ENCODE measurements around the gene SIGLEC15.
A peak's percentile ranks its signal among the peaks of the same experiment; 100 is the strongest.

Gene SIGLEC15

DNA sequence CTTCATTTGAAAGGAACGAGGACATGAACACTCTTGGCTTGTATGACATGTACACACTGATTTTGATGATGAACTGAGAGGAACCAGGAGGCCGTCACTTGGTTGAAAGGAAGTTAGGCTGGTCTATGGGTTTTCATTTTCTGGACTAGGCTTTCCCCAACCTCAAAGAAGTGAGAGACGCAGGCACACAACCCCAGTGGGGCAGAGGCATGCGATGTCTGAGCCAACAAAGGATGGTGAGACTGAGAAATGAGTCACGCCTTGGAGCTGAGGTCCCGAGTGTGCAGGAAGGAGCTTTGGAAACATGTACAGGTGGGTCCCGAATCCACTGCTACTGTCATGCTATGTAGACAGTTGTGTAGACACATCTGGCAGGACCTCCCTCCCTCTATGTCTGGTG lies 24.1 kb downstream of the SIGLEC15 start:
- Histone ChIP-seq H3K36me3 (ENCODE audit: control insufficient read depth, insufficient read depth, low read length, severe bottlenecking) (peaks cover 38% of the 10 kb centered on the region), H3K4me3 (ENCODE audit: low read length) (no peak overlapping the region), H3K4me1 (ENCODE audit: control insufficient read depth, insufficient read depth, low read length) (peaks cover 38% of the 10 kb centered on the region), H3K9ac (ENCODE audit: low read length) (no peak overlapping the region), H3K27me3 (replicated peaks; ENCODE audit: control insufficient read depth, insufficient read depth, low read length) (no peaks in the 10 kb centered on the region), H3K9me3 (ENCODE audit: control insufficient read depth, low read length) (no peaks in the 10 kb centered on the region)
- DNase-seq (ENCODE audit: low read depth) = no peak

DNA sequence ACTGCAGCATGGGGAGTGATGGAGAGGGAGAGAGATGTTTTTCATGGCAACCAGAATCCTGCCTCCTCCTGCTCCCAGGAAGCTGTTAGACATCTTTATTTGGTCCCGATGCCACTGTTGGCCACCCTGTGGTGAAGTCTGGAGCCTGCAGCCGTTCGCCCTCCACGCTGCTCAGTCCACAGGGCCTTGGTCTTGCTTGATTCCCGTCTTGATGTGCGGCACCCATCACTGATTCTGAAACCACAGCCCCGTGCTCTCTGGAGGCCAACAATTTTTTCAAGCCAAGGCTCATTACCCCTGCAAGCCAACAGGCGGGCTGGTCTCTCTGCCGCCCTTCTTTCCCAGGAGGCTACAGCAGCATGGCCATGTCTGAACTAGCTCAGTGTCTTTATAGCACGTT lies 24.5 kb downstream of the SIGLEC15 start:
- Histone ChIP-seq H3K4me3 (ENCODE audit: low read length) (no peak overlapping the region), H3K9me3 (ENCODE audit: control insufficient read depth, low read length) (no peaks in the 10 kb centered on the region), H3K27me3 (replicated peaks; ENCODE audit: control insufficient read depth, insufficient read depth, low read length) (no peaks in the 10 kb centered on the region), H3K36me3 (ENCODE audit: control insufficient read depth, insufficient read depth, low read length, severe bottlenecking) (peaks cover 42% of the 10 kb centered on the region), H3K9ac (ENCODE audit: low read length) (no peak overlapping the region), H3K4me1 (ENCODE audit: control insufficient read depth, insufficient read depth, low read length) (peaks cover 33% of the 10 kb centered on the region)
- DNase-seq (ENCODE audit: low read depth) = no peak

DNA sequence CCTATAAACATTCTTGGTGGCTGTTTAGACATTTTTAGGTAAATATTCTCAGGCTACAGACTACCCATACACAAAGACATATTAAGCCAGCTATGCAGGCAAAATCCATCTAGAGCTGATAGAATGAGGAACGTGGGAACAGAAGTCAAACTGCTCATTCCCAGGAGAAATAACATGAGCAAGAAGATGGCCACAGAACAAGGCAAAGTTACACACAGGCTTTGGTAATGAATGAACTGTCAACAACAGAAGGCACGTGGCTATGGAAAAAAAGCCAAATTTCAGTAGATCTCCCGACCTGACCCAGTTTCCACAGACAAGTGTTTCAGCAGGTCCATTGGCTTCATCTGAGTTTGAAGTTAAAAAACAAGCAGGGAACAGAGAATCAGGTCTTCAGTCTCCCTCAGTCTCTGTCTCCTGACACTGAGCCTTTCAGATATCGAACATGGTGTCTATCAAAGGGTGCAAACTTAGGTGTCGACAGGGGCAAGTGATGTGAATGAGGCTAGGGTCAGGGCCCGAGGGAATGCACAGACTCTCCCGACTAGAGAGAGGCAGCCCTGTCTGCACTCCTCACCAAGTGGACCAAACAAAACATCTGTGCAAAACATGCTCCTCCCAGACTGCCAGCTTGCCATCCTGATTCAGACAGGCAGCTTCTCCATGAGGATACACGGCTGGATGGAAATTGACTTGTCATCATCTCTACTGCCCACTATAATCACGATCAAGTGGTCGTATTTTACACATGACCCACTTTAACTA lies 25.9 kb downstream of the SIGLEC15 start:
- DNase-seq (ENCODE audit: low read depth) = no peak
- Histone ChIP-seq H3K27me3 (replicated peaks; ENCODE audit: control insufficient read depth, insufficient read depth, low read length) (no peaks in the 10 kb centered on the region), H3K9ac (ENCODE audit: low read length) (no peak overlapping the region), H3K4me3 (ENCODE audit: low read length) (no peak overlapping the region), H3K4me1 (ENCODE audit: control insufficient read depth, insufficient read depth, low read length) (peaks cover 26% of the 10 kb centered on the region), H3K9me3 (ENCODE audit: control insufficient read depth, low read length) (no peaks in the 10 kb centered on the region), H3K36me3 (ENCODE audit: control insufficient read depth, insufficient read depth, low read length, severe bottlenecking) (peaks cover 56% of the 10 kb centered on the region)

DNA sequence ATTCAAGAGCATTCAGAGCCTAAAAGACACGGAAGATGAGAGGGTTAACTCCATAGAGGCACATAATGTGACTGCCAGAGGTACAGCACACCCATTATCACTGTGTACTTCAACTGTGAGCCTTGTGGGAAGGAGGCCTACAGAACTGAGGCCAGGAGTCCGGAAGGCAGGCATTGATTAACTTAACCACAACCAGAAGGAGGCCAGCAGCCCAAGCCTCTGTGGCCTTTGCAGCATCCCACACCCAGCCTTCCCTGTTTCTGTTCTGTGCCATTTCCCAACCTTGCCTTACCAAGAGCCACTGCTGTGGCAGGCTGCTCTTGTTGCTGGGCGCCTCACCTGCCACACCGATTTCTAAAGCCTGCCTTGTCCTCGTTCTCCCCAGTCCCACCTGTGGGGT lies 27.2 kb downstream of the SIGLEC15 start:
- Histone ChIP-seq H3K27me3 (replicated peaks; ENCODE audit: control insufficient read depth, insufficient read depth, low read length) (no peaks in the 10 kb centered on the region), H3K9me3 (ENCODE audit: control insufficient read depth, low read length) (no peaks in the 10 kb centered on the region), H3K36me3 (ENCODE audit: control insufficient read depth, insufficient read depth, low read length, severe bottlenecking) (peaks cover 63% of the 10 kb centered on the region), H3K9ac (ENCODE audit: low read length) (no peak overlapping the region), H3K4me3 (ENCODE audit: low read length) (no peak overlapping the region), H3K4me1 (ENCODE audit: control insufficient read depth, insufficient read depth, low read length) (peaks cover 21% of the 10 kb centered on the region)
- DNase-seq (ENCODE audit: low read depth) = no peak

DNA sequence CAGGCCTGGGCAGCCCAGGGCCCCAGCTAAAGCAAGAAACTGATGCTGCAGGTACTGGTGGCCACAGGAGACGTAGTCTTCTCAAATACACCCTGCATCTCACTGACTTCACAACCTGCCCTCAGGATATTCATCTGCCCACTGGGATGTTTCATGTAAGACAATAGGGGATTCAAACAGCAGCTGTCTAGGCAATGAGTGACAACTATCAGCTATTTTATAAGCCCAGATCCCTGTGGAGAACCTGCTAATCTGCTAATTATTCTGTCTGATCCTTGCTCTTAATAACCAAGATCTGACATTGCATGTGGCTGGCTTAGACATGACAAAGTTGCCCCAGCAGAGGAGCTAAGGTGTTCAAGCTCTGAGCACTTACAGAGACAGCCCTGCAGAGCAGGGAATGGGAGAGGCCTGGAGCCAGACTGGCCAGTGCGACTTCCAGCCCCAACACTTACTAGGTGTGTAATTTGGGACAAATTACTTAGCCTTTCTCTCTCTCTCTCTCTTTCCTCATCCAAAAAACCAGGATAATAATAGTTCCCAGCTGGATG lies 28.6 kb downstream of the SIGLEC15 start:
- H3K9me3 ChIP-seq (ENCODE audit: control insufficient read depth, low read length) = no peaks in the 10 kb centered on the region
- peaks cover 11% of the 10 kb centered on the region for H3K4me1 ChIP-seq (ENCODE audit: control insufficient read depth, insufficient read depth, low read length)
- H3K27me3 ChIP-seq (replicated peaks; ENCODE audit: control insufficient read depth, insufficient read depth, low read length) = no peaks in the 10 kb centered on the region
- peaks cover 77% of the 10 kb centered on the region for H3K36me3 ChIP-seq (ENCODE audit: control insufficient read depth, insufficient read depth, low read length, severe bottlenecking)
- H3K4me3 ChIP-seq (ENCODE audit: low read length) = no peak overlapping the region
- DNase-seq (ENCODE audit: low read depth) = no peak
- no peak overlapping the region for H3K9ac ChIP-seq (ENCODE audit: low read length)

DNA sequence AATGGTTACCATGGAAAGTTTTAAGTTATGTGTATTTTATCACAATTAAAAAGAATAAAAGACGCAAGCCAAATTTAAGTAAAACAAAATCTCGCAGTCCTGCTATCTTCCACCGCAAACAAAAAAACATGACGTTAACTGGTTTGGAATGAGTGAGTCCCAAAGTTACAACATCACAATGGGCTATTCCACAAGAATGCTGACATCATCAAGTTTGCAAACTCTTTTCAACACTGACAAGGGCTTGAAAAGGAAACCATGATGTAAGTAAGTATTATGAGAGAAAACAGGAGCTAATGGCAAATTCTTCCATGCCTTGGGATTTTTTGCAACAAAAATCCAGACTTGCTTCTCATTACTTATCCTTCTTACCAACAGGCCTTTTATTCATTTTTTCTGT lies 31.1 kb downstream of the SIGLEC15 start:
- Histone ChIP-seq H3K27me3 (replicated peaks; ENCODE audit: control insufficient read depth, insufficient read depth, low read length) (no peaks in the 10 kb centered on the region), H3K9me3 (ENCODE audit: control insufficient read depth, low read length) (no peaks in the 10 kb centered on the region), H3K9ac (ENCODE audit: low read length) (no peak overlapping the region), H3K4me3 (ENCODE audit: low read length) (no peak overlapping the region), H3K4me1 (ENCODE audit: control insufficient read depth, insufficient read depth, low read length) (peaks cover 4% of the 10 kb centered on the region), H3K36me3 (ENCODE audit: control insufficient read depth, insufficient read depth, low read length, severe bottlenecking) (peaks cover 89% of the 10 kb centered on the region)
- peak; percentile 52 for DNase-seq (ENCODE audit: low read depth)

GRCh38 chr18:45859334-45859733 lies 33.9 kb downstream of the SIGLEC15 start:
- H3K36me3 ChIP-seq (ENCODE audit: control insufficient read depth, insufficient read depth, low read length, severe bottlenecking) = peaks cover 94% of the 10 kb centered on the region
- H3K27me3 ChIP-seq (replicated peaks; ENCODE audit: control insufficient read depth, insufficient read depth, low read length) = no peaks in the 10 kb centered on the region
- no peak overlapping the region for H3K4me3 ChIP-seq (ENCODE audit: low read length)
- H3K4me1 ChIP-seq (ENCODE audit: control insufficient read depth, insufficient read depth, low read length) = no peaks in the 10 kb centered on the region
- no peak for DNase-seq (ENCODE audit: low read depth)
- H3K9me3 ChIP-seq (ENCODE audit: control insufficient read depth, low read length) = no peaks in the 10 kb centered on the region
- no peak overlapping the region for H3K9ac ChIP-seq (ENCODE audit: low read length)

DNA sequence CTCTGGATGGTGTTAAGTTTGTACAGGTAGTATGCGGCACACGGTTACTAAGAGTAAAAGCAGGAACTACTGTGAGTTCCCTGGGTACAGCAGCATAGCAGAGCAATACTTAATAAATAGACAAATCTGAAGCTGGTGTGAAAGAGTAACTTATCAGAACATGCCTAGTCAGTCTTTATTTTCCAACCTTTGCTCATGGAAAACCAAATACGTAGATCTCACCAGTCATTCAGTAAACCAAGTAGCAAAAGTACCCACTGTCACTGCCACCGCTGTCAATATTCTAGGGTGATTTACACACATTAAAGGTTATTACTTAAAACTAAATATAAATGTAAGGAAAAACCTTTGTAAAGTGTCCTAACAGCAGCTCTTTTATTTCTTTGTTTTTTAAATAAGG lies 35.0 kb downstream of the SIGLEC15 start:
- Histone ChIP-seq H3K36me3 (ENCODE audit: control insufficient read depth, insufficient read depth, low read length, severe bottlenecking) (peaks cover 94% of the 10 kb centered on the region), H3K27me3 (replicated peaks; ENCODE audit: control insufficient read depth, insufficient read depth, low read length) (no peaks in the 10 kb centered on the region), H3K9ac (ENCODE audit: low read length) (no peak overlapping the region), H3K4me1 (ENCODE audit: control insufficient read depth, insufficient read depth, low read length) (no peaks in the 10 kb centered on the region), H3K4me3 (ENCODE audit: low read length) (no peak overlapping the region), H3K9me3 (ENCODE audit: control insufficient read depth, low read length) (no peaks in the 10 kb centered on the region)
- no peak for DNase-seq (ENCODE audit: low read depth)

- no peak overlapping the region for H3K9ac ChIP-seq (ENCODE audit: low read length)
- H3K36me3 ChIP-seq (ENCODE audit: control insufficient read depth, insufficient read depth, low read length, severe bottlenecking) = peaks cover 93% of the 10 kb centered on the region
- H3K9me3 ChIP-seq (ENCODE audit: control insufficient read depth, low read length) = no peaks in the 10 kb centered on the region
- no peaks in the 10 kb centered on the region for H3K4me1 ChIP-seq (ENCODE audit: control insufficient read depth, insufficient read depth, low read length)
- no peaks in the 10 kb centered on the region for H3K27me3 ChIP-seq (replicated peaks; ENCODE audit: control insufficient read depth, insufficient read depth, low read length)
- no peak for DNase-seq (ENCODE audit: low read depth)
- H3K4me3 ChIP-seq (ENCODE audit: low read length) = no peak overlapping the region
Observed at GRCh38 chr18:45860971-45861370, 35.5 kb downstream of the SIGLEC15 start.

DNA sequence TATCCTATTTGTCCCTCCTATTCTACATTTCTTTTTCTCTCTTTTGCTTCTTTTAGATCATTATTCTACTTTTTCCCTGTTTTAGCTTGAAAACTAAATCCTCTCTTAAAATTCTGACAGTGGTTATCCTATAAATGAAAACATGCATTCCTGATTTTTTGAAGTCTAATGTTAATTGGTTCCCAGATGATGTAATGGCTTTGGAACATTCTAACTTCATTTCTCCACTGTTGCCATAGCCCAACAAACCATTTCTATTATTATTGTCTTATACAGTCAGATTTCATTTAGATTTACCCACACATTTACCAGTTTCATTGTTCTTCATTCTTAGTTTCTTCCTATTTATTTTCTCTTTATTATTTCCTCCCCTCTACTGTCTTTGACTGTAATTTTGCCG lies 36.5 kb downstream of the SIGLEC15 start:
- Histone ChIP-seq H3K9me3 (ENCODE audit: control insufficient read depth, low read length) (no peaks in the 10 kb centered on the region), H3K9ac (ENCODE audit: low read length) (no peak overlapping the region), H3K4me1 (ENCODE audit: control insufficient read depth, insufficient read depth, low read length) (no peaks in the 10 kb centered on the region), H3K4me3 (ENCODE audit: low read length) (no peak overlapping the region), H3K27me3 (replicated peaks; ENCODE audit: control insufficient read depth, insufficient read depth, low read length) (no peaks in the 10 kb centered on the region), H3K36me3 (ENCODE audit: control insufficient read depth, insufficient read depth, low read length, severe bottlenecking) (peaks cover 95% of the 10 kb centered on the region)
- no peak for DNase-seq (ENCODE audit: low read depth)

DNA sequence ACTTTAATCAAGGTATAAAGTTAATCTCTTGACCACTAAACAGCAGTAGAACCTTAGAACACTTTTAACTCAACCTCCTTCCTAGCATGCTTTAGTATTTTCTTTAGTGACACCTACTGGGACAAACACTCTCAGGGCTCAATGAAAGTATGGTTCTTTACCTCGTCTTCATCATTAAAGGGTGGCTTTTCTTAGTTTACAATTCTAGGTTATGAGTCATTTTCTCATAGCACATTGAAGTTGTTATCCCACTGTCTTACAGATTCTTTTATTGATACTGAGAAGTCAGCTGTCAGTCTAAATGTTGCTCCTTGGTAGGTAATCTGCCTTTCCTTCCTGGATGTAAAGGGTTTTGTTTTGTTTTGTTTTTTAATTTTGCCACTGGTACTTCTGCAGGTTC lies 38.0 kb downstream of the SIGLEC15 start:
- H3K27me3 ChIP-seq (replicated peaks; ENCODE audit: control insufficient read depth, insufficient read depth, low read length) = no peaks in the 10 kb centered on the region
- H3K4me1 ChIP-seq (ENCODE audit: control insufficient read depth, insufficient read depth, low read length) = no peaks in the 10 kb centered on the region
- DNase-seq (ENCODE audit: low read depth) = no peak
- H3K9ac ChIP-seq (ENCODE audit: low read length) = no peak overlapping the region
- no peaks in the 10 kb centered on the region for H3K9me3 ChIP-seq (ENCODE audit: control insufficient read depth, low read length)
- peaks cover 92% of the 10 kb centered on the region for H3K36me3 ChIP-seq (ENCODE audit: control insufficient read depth, insufficient read depth, low read length, severe bottlenecking)
- H3K4me3 ChIP-seq (ENCODE audit: low read length) = no peak overlapping the region

DNA sequence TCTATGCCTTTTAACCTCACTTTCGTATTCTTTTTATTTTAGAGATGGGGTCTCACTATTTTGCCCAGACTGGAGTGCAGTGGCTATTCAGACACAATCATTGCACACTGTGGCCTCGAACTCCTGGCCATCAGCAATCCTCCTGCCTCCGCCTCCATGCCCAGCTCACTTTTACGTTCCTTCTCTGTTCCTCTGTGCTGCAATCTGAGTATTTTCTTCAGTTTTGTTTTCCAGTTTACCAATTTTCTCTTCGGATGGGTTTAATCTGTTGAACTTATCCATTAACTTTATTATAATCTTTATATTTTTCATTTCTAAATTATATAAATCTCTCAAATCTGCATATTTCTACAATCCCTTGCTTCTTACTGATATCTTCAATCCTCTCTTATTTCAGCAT lies 38.6 kb downstream of the SIGLEC15 start:
- Histone ChIP-seq H3K4me3 (ENCODE audit: low read length) (no peak overlapping the region), H3K36me3 (ENCODE audit: control insufficient read depth, insufficient read depth, low read length, severe bottlenecking) (peaks cover 86% of the 10 kb centered on the region), H3K4me1 (ENCODE audit: control insufficient read depth, insufficient read depth, low read length) (no peaks in the 10 kb centered on the region), H3K9me3 (ENCODE audit: control insufficient read depth, low read length) (no peaks in the 10 kb centered on the region), H3K27me3 (replicated peaks; ENCODE audit: control insufficient read depth, insufficient read depth, low read length) (no peaks in the 10 kb centered on the region), H3K9ac (ENCODE audit: low read length) (no peak overlapping the region)
- DNase-seq (ENCODE audit: low read depth) = no peak
